Esophagus mucosa (tissue), 1 donor: ENCODE measurements around the gene RIMBP3C. TPM values are rescaled to one million over a fixed set of nuclear protein-coding genes. Genes with fewer than 3 reads are reported as not detected.
"Not testable (repeated sequence)": the region's sequence is repeated elsewhere in the genome, so short reads cannot be mapped to it uniquely, and the experiment has no call there.

Experiments used
- ATAC-seq: fragments of 200-7000 bp; cut with Tn5 transposase; one replicate; pipeline ENCODE4 v1.9.1; 2020
- total RNA-seq: library from RNA; stranded (reverse); gene quantifications from one replicate; pipeline ENCODE4 v1.2.4, GENCODE V29; 2023
- donor health status: DM: yes; HTN: yes; CAD: no.

RIMBP3C gene, protein sequence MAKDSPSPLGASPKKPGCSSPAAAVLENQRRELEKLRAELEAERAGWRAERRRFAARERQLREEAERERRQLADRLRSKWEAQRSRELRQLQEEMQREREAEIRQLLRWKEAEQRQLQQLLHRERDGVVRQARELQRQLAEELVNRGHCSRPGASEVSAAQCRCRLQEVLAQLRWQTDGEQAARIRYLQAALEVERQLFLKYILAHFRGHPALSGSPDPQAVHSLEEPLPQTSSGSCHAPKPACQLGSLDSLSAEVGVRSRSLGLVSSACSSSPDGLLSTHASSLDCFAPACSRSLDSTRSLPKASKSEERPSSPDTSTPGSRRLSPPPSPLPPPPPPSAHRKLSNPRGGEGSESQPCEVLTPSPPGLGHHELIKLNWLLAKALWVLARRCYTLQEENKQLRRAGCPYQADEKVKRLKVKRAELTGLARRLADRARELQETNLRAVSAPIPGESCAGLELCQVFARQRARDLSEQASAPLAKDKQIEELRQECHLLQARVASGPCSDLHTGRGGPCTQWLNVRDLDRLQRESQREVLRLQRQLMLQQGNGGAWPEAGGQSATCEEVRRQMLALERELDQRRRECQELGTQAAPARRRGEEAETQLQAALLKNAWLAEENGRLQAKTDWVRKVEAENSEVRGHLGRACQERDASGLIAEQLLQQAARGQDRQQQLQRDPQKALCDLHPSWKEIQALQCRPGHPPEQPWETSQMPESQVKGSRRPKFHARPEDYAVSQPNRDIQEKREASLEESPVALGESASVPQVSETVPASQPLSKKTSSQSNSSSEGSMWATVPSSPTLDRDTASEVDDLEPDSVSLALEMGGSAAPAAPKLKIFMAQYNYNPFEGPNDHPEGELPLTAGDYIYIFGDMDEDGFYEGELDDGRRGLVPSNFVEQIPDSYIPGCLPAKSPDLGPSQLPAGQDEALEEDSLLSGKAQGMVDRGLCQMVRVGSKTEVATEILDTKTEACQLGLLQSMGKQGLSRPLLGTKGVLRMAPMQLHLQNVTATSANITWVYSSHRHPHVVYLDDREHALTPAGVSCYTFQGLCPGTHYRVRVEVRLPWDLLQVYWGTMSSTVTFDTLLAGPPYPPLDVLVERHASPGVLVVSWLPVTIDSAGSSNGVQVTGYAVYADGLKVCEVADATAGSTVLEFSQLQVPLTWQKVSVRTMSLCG (N-terminal part only)
- 0.04 TPM for total RNA-seq

DNA sequence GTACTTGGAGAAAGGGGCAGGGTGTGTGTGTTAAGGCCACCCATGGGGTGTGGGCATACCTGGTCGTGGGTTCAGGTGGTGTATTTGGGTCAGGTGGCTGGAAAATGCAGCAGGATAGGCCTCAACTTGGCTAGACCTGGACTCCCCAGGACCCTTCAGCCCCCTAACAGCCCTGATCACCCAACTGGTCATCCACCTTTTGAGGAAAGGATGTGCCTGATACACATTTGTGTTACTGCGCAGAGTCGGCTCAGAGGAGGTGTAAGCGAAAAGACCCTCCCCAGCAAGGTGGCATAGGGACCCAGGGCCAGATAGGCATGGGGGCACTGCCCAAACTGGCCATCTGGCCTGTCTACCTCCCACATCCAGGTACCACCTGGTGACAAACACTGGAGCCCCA, at the start of gene RIMBP3C:
Gene RIMBP3C, minus strand, starts transcription at position 101 of the 400 bp plus-strand sequence. CDS start 485 bp downstream, outside the sequence.
- not testable (repeated sequence) for ATAC-seq

DNA sequence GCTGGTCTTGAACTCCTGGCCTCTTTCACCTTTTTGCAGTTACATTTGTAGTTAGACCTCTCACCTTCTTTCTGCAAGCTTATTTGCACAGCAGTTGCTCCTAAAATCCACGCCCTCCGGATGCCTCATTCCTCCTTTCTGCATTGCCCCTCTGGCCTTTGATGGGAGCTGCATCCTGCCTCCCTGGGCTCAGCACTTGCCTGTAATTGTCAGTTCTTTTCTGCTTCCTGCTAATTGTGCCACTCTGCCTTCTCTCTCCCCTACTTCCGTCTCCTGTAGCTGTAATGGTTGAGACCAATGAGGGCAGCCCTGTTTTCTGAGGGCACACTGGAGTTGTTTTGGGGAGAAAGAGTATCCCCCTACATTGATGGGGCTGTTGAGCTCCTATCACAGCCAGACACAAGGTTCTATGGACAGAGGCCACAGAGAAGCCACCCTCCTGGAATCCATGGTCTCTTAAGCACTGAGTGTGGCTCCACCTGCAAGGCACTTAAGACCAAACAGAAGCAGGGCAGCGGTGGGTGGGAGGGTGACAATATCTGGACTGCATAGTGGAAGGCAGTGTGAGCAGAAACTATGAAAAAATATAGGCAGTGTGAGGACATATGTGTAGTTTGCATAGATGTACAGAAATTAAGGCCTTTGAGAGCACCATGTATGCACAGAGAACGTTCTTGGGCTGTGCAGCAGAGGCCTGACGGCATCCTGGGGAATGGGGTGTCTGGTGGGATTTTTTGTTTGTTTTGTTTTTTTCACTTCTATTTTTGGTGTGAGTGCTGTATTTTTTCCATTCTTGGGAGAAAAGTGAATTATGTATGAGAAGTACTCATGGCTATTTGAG, 48.0 kb upstream of the RIMBP3C start:
- ATAC-seq, result no peak

DNA sequence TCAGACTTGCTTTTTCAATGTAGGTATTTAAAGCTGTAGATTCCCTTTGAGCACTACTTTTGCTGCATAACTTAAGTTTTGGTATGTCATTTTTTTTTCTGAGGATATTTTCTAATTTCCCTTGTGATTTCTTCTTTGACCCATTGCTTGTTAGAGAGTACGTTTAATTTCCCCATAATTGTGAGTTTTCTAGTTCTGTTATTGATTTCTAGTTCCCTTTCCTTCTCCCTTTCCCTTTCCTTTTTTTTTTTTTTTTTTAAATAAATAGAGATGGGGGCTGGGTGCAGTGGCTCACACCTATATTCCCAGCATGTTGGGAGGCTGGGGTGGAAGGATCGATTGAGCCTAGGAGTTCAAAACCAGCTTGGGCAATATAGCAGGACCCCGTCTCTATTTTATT, 47.0 kb upstream of the RIMBP3C start:
- ATAC-seq, result no peak

DNA sequence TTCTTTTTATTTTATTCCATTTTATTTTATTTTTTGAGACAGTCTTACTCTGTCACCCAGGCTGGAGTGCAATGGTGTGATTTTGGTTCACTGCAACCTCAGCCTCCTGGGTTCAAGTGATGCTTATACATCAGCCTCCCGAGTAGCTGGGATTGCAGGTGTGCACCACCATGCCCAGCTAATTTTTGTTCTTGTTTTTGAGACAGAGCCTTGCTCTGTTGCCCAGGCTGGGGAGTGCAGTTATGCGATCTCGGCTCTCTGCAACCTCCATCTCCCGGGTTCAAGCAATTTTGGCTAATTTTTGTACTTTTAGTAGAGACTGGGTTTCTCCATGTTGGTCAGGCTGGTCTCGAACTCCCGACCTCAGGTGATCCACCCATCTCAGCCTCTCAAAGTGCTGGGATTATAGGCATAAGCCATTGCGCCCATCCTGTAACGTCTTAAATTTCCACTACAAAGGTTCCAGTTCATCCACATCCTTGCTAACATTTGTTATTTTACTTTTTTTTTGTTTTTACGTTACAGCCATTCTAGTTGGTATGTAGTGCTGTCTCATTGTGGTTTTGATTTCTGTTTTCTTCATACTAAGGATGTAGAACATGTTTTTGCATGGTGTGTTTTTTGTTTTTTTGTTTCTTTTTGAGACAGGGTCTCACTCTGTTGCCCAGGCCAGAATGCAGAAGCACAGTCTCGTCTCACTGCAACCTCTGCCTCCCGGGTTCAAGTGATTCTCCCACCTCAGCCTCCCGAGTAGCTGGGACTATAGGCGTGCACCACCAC, 45.3 kb upstream of the RIMBP3C start:
- ATAC-seq, result not testable (repeated sequence)

DNA sequence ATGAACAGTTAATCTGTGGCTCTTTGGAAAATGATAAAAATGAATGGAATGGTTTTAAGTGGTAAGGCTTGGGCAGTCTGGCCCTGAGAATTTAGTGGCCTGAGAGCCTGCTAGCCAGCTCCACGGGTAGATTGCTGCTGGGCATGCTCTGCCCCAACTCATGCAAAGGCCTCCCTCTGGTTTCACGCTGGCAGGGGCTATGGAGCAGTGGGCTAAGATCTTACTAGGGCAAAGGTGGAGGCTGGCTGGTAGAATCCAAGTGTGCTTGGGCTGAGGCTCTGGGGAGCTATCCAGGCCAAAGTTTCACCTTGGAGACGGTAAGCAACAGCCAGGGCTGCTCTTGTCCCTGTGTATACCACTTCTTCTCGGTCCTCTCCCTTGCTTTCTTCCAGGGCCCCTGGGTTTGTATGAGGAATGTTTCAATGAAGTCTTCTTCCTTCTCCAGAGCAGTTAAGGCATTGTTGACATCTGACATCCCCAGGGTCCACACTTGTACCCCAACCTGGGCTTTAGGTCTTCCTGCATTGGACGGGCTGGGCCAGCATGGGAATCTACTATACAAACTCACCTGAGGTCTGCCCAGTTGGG, 43.7 kb upstream of the RIMBP3C start:
- ATAC-seq, result no peak

DNA sequence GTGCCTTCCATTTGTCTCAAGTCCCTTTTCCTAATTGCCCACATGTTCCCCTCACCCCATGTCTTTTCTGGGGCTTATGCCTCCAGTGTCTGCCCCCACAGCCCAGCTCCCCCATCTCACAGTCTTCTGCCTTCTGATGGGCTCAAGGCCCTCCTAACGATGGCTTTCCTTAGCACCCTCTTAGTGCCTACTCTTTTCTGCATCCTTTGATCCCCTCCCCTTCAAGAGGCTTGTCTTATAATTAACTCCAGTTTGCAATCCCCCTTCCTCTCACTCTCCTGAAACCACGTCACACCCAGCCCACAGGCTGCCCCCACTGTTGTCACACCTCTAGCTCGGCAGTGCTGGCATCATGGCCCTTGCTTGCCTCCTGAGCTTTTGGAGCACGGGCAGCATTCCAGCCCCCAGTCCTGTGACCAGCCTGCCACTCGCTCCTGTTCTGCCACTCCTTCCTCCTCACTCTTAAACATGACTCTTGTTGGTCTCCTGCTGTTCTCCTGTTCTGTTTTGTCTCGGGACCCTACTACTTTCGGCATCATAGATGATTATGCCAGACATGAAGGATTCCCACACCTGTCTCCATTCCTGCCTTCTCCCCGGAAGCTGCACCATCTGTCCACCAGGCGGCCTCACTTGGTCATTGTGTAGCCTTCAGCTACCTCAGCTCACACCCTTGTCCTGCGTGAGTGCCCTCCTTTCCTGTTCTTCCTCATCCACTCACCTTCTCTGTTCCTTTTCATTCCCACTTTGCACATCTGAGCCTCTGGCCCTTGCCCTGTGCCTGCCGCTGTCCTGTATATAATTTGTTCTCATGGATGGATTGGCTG, 42.4 kb upstream of the RIMBP3C start:
- ATAC-seq, result no peak

DNA sequence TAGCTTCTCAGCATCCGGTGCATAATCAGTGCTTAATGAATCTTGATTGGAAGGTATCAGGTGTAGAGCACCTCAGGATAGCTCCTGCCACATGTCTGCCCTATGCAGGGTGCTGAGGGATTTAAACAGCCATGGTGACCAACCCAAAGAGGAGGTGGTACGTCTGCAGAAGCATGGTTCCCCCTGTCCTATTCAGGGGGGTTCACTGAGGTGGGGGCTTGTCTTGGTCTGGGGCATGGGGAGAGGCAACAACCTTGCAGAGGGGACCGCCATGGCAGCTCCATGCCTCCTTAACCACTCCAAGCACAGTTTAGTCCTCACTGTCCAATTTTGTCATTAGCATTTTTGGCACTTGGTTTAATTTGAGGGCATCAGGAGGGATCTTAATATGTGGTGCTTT, 41.2 kb upstream of the RIMBP3C start:
- ATAC-seq, result no peak

DNA sequence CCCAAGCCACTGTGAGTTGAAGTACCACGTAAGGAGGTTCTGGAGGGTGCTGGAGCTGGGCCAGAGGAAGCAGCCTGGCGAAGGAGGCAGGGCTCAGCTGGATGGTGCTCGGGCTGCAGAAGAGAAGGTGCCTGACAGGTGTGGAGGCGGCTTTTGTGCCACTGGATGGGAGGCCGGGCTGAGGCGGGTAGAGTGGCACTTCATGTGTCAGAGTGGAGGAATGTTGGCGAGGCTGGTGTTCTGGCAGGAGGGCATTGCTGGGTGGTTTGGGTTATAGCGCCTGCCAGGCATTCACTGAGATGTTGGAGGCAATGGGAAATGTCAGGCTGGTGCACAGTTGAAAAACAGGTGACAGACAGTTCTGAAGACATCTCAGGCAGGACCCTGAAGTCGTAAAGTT, 40.4 kb upstream of the RIMBP3C start:
- ATAC-seq, result peak; percentile 70

DNA sequence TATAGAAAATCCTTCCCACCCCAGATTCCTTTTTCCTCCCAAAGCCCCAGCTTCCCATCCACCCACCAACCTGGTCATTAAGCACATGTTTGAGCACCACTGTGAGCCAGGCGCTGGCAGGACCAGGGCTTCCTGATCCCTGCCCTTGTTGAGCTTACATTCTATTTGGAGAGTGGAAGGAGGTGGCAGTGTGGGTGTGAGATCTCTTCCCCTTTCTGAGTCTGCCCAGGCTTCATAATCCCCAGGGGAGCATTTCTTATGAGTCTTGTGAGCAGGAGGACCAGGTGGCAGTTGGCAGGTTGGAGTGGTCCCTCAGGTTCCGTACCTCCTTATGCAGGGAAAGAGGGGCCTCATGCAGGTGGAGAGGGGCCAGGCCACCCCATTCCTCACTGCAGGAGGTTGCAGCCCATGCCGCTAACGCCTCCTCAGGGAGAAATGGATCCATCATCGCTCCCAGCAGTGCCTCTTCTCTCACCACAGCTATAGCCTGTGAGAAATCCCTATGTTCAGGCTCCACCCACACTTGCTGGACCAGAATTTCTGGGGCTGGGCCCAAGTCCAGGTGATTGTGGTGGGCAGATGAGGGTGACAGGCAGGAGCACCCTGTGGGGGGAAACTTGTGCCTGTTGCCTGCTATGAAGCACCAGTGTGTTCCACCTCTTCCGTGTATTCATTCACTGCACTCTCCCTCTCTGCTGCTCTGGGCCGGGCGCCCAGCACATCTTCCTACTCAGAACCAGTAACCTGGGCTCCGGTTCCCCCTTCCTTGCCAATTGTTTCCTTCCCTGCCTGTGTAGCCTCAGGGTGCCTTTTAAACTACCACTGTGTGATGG, 39.8 kb upstream of the RIMBP3C start:
- peak; percentile 34 for ATAC-seq

DNA sequence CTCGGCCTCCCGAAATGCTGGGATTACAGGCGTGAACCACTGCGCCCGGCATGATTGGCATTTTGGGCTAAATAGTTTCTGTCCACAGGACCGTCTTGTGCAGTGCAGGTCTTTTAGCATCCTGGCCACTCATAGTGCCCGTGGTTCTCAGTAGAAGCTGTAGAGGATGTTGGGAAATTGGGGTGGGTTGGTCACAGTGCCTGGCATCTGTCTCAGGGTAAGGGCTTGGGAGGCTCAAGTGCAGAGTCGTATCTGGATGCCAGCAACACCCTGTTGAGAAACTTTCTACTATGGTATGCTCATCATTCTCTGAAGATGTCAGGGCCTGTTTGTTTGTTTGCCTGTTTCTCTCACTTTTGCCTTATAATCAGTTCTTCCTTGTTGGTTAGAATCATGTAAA, 38.1 kb upstream of the RIMBP3C start:
- no peak for ATAC-seq

DNA sequence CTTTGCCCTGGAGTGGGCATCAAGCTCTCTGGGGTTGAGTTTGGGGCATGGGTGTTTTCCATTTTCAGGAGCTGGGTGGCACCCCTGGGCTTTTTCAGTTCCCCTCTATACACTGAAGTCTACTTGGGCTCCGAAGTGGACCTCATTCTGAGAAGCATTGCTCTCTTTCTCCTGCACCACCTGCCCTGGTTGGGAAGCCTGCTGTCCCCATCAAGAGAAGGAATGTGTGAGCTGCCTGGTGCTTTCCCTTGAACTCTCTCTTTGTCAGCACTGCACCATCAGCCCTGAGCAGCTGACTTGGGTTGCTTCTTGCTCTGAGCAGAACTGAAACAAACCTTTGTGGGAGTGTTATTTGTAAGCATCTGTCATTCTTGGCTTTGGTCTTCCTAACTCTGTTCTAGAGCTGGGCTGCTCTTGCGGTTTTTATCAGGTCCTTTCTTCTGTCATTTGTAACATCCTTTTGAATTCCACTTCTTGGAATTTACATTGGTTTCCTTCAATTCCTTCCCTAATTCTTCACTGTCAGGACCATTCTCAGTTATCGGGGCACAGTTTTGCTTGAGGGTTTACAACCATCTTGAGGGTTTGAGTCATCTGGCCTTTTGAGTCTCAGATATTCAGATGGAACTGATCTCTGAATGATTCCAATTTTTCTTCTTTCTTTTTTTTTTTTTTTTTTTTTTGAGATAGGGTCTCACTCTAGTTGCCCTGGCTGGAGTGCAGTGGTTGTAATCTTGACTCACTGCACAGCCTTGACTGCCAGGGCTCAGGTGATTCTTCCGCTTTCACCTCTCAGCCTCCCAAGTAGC, 36.7 kb upstream of the RIMBP3C start:
- no peak for ATAC-seq

DNA sequence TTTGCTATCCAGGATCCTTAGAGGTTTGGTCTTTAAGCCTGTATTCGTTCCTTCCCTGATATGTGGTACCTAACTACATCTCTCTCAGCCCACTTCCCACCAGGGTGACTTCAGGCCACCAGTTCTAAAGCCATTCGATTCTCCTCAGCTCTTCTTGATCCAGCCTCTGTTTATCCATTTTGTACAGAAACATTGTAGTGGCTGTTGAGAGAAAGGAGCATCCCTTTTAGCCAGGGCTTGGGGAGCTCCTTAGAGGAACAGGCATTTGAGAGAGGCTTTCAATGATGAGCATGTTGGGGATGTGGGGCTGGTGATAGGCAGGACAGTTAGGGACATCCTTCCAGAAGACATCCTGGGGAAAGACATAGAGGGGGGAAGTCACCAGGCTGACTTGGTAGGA, 34.1 kb upstream of the RIMBP3C start:
- no peak for ATAC-seq

DNA sequence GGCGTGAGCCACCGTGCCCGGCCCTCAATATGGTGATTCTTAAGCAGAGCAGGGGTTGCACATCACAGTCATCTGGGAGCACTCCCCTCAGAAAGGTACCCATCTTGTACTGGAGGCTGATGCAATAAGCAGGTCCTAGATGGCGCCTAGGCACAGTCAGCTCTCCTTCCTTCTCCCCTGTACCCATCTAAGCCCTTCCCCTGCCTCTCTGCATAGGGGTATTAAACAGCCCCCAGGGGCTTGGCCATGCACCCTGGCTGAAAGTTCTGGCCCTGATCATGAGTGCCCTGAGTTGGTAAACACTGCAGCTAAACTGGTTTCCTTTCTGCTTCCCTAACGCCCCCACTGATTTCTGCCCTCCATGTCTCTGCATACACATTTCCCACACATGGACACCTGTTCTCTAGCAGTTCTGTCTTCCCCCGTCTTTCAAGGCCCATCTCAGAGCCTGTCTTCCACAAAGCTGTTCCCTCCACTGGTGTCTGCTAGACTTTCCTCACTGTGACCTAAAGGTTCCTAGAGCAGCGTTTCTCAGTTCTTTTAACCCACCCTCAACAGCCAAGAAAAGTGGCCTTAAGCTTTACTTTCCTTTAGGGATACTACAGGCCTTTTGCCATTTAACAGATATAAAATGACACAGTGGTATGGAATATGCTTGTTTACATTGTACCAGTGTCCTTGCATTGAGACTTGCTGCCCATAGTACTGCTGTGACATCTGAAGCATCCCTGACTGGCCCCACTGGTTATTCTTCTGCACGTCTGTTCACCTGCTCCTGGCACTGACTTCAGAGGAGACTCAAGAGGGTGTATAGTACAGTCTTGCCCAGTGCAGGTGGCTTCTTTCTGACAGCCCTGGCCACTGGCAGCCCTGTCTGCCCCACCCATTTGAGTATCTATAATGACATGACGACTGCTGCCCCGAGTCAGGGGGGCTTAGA, 31.8 kb upstream of the RIMBP3C start:
- peak; percentile 83 for ATAC-seq

DNA sequence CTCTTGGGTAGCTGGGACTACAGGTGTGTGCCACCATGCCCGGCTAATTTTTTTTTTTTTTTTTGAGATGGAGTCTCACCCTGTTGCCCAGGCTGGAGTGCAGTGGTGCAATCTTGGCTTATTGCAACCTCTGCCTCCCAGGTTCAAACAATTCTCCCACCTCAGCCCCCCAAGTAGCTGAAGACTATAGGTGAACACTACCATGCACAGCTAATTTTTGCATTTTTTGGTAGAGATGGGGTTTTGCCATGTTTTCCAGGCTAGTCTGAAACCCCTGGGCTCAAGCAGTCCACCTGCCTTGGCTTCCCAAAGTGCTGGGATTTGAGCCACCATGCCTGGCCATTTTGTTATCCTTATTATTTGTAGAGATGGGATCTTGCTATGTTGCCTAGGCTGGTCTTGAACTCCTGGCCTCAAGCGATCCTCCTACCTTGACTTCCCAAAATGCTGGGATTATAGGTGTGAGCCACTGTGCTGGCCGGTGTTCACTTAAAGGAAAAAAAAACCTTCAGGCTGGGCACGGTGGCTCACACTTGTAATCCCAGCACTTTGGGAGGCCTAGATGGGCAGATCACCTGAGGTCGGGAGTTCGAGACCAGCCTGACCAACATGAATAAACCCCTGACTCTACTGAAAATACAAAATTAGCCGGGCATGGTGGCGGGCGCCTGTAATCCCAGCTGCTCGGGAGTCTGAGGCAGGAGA, 29.9 kb upstream of the RIMBP3C start:
- not testable (repeated sequence) for ATAC-seq

DNA sequence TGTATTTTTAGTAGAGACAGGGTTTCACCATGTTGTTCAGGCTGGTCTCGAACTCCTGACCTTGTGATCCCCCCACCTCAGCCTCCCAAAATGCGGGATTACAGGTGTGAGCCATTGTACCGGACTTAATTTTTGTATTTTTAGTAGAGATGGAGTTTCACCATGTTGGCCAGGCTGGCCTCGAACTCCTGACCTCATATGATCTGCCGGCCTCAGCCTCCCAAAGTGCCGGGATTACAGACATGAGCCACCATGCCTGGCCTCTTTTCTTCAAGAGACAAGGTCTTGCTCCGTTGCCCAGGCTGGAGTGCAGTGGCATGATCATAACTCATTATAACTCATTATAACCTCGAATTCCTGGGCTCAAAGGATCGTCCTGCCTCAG, 29.4 kb upstream of the RIMBP3C start:
- ATAC-seq, result not testable (repeated sequence)

DNA sequence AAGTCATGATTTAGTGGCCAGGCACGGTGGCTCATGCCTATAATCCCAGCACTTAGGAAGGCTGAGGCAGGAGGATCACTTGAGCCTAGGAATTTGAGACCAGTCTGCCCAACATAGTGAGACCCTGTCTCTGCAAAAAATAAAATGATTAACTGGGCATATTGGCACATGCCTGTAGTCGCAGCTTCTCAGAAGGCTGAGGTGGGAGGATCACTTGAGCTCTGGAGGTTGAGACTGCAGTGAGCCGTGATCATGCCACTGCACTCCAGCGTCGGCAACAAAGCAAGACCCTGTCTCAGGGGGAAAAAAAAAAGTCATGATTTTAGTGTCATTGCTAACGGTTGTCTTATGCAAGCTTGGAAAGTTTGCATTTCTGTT, 28.2 kb upstream of the RIMBP3C start:
- no peak for ATAC-seq
